Tibial nerve (tissue), 4 donors: ENCODE results near the gene SLC12A8. TPM values are rescaled to one million over a fixed set of nuclear protein-coding genes. Genes with fewer than 3 reads are reported as not detected.

Experiments
- DNase-seq, 2 donors: peaks; one replicate each; pipeline ENCODE4 v3.0.0-alpha.2; 2019; ENCODE audit warnings: low spot score in 2 of 2
- H3K27ac ChIP-seq, 4 donors: fragments of 200-600 bp; sonication (generic) in 3 of 4; one replicate each; pipeline ENCODE4 v1.5.1; 2017 to 2019; ENCODE audit warnings: mild to moderate bottlenecking in 1 of 4
- H3K27me3 ChIP-seq, 2 donors: fragments of 200-600 bp; sonication (generic) in 1 of 2; one replicate each; pipeline versions ENCODE4 v1.5.1 to v1.6.0; 2017 to 2019
- H3K36me3 ChIP-seq, 3 donors: fragments of 200-600 bp; sonication (generic); one replicate each; pipeline ENCODE4 v1.5.1; 2018 to 2019
- H3K4me1 ChIP-seq, 4 donors: fragments of 200-600 bp; sonication (generic) in 3 of 4; one replicate each; pipeline ENCODE4 v1.5.1; 2017 to 2019
- H3K4me3 ChIP-seq, 4 donors: fragments of 200-600 bp; sonication (generic) in 3 of 4; one replicate each; pipeline ENCODE4 v1.5.1; 2017 to 2019; ENCODE audit warnings: mild to moderate bottlenecking in 1 of 4, moderate library complexity in 1 of 4
- H3K9me3 ChIP-seq, 4 donors: fragments of 200-600 bp; sonication (generic) in 3 of 4; one replicate each; pipeline ENCODE4 v1.5.1; 2017 to 2019
- CTCF ChIP-seq, 5 experiments: fragments of 200-600 bp in 3 of 5; fragments of 450-650 bp in 2 of 5; sonication (generic) in 3 of 5; IDR thresholded peaks; one replicate each; pipeline ENCODE4 v1.5.1; 2016 to 2019; ENCODE audit warnings: antibody characterized with exemption in 5 of 5, mild to moderate bottlenecking in 3 of 5, moderate library complexity in 2 of 5
- EP300 ChIP-seq, 2 donors: sonication (generic); formaldehyde crosslinking; IDR thresholded peaks; one replicate each; pipeline ENCODE4 v1.6.1; 2017; ENCODE audit warnings: antibody characterized with exemption in 2 of 2, mild to moderate bottlenecking in 1 of 2
- POLR2A ChIP-seq, 2 donors: fragments of 450-650 bp; IDR thresholded peaks; one replicate each; pipeline ENCODE4 v1.6.1; 2017; ENCODE audit warnings: antibody characterized with exemption in 2 of 2, mild to moderate bottlenecking in 2 of 2, moderate library complexity in 2 of 2
- WGBS, 2 donors: methylation state at CpG; one replicate each; pipeline ENCODE4 v1.1.5; 2018; 5-methylcytosine and 5-hydroxymethylcytosine counted together
- total RNA-seq, 4 donors: library from RNA; depleted of rRNA; stranded (reverse); fragments of >200 nt; gene quantifications; one replicate each; pipeline ENCODE4 v1.1.0, GENCODE V29; 2016

SLC12A8 gene, protein sequence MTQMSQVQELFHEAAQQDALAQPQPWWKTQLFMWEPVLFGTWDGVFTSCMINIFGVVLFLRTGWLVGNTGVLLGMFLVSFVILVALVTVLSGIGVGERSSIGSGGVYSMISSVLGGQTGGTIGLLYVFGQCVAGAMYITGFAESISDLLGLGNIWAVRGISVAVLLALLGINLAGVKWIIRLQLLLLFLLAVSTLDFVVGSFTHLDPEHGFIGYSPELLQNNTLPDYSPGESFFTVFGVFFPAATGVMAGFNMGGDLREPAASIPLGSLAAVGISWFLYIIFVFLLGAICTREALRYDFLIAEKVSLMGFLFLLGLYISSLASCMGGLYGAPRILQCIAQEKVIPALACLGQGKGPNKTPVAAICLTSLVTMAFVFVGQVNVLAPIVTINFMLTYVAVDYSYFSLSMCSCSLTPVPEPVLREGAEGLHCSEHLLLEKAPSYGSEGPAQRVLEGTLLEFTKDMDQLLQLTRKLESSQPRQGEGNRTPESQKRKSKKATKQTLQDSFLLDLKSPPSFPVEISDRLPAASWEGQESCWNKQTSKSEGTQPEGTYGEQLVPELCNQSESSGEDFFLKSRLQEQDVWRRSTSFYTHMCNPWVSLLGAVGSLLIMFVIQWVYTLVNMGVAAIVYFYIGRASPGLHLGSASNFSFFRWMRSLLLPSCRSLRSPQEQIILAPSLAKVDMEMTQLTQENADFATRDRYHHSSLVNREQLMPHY
- 1 to 10 TPM in 1 of 4 donors, under 1 TPM in 3; 0.42 to 1.5 (median 0.84) TPM for total RNA-seq

- no peak for DNase-seq
- Histone ChIP-seq H3K4me3 (peak within 1 kb of the TSS in 2 of 4 donors; percentile 34 to 36), H3K4me1 (peaks cover 4 to 14% (median 12%) of the 10 kb centered on the region in 4 donors), H3K27me3 (peaks cover 0 to 46% of the 10 kb centered on the region in 2 donors), H3K27ac (no peak within 1 kb of the TSS), H3K36me3 (no peaks in the 10 kb centered on the region), H3K9me3 (no peaks in the 10 kb centered on the region)
- no peak for TF ChIP-seq EP300 (IDR thresholded peaks at IDR 0.05)
- TF ChIP-seq CTCF (IDR thresholded peaks at IDR 0.05) = no peak
- no peak for TF ChIP-seq POLR2A (IDR thresholded peaks at IDR 0.05)
- WGBS, 2 donors = 9 to 20% methylated on average over 17 to 46 of the region's 55 CpGs
Observed at GRCh38 chr3:125212509-125213363, at the start of gene SLC12A8. TSS of gene SLC12A8 (minus strand) at chr3:125212748. CDS start at chr3:125211349, 1,399 bp downstream.

DNA sequence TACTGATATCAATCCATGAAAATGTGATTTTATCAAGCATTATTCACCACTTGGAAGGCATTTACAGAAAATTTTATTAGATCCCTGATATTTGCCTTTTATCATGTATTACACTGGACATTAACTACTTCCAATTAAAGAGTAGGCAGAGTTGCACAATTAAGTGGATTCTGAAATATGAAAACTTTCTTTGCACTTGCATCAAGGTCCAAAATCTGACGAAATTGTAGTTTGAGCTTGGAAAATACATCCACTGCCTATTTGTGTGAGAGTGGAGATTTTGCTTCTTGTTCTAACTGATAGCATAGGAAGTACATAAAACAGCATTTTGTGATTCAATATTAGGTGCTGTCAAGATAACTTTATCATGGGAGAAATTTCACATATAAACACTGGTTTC lies 49.6 kb upstream of the SLC12A8 start:
- H3K9me3 ChIP-seq = peaks cover 0 to 3% (median 0%) of the 10 kb centered on the region in 4 donors
- TF ChIP-seq EP300 (IDR thresholded peaks at IDR 0.05) (no peak), CTCF (IDR thresholded peaks at IDR 0.05) (no peak), POLR2A (IDR thresholded peaks at IDR 0.05) (no peak)
- 86 to 88% methylated on average over 1 of the region's 1 CpG for WGBS, 2 donors

GRCh38 chr3:125261031-125261430 lies 48.5 kb upstream of the SLC12A8 start:
- no peaks in the 10 kb centered on the region for H3K4me1 ChIP-seq
- no peak for TF ChIP-seq EP300 (IDR thresholded peaks at IDR 0.05)
- DNase-seq = no peak
- H3K27ac ChIP-seq = no peak overlapping the region
- H3K9me3 ChIP-seq = peaks cover 0 to 9% (median 0%) of the 10 kb centered on the region in 4 donors
- no peaks in the 10 kb centered on the region for H3K27me3 ChIP-seq
- 90 to 100% methylated on average over 1 of the region's 1 CpG for WGBS, 2 donors
- H3K4me3 ChIP-seq = no peak overlapping the region
- peaks cover 0 to 28% (median 0%) of the 10 kb centered on the region in 3 donors for H3K36me3 ChIP-seq

More for the DNA sequence above, 49.6 kb upstream of the SLC12A8 start:
- DNase-seq = no peak
- Histone ChIP-seq H3K27ac (no peak overlapping the region), H3K27me3 (no peaks in the 10 kb centered on the region), H3K36me3 (peaks cover 0 to 22% (median 0%) of the 10 kb centered on the region in 3 donors), H3K4me3 (no peak overlapping the region), H3K4me1 (no peaks in the 10 kb centered on the region)

DNA sequence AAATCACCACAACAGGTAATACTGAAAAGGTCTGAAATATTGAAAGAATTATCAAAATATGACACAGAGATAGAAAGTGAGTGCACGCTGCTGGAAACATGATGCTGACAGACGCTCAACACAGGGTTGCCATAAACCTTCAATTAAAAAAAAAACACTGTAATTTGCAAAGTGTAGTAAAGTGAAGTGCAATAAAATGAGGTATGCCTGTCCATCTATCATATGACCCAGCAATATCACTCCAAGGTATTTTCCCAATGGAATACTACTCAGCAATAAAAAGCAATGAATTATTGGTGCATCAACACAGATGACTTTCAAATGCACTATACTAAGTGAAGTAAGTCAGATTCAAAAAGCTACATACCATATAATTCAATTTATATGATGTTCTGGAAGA lies 47.6 kb upstream of the SLC12A8 start:
- Histone ChIP-seq H3K4me1 (no peaks in the 10 kb centered on the region), H3K27ac (no peak overlapping the region), H3K4me3 (no peak overlapping the region), H3K27me3 (no peaks in the 10 kb centered on the region), H3K9me3 (peaks cover 0 to 9% (median 0%) of the 10 kb centered on the region in 4 donors), H3K36me3 (peaks cover 0 to 28% (median 0%) of the 10 kb centered on the region in 3 donors)
- 91 to 95% methylated on average over 2 of the region's 2 CpGs for WGBS, 2 donors
- TF ChIP-seq EP300 (IDR thresholded peaks at IDR 0.05) = no peak
- TF ChIP-seq POLR2A (IDR thresholded peaks at IDR 0.05) = no peak
- no peak for TF ChIP-seq CTCF (IDR thresholded peaks at IDR 0.05)
- DNase-seq = no peak

GRCh38 chr3:125257536-125257935 lies 45.0 kb upstream of the SLC12A8 start:
- no peak for TF ChIP-seq EP300 (IDR thresholded peaks at IDR 0.05)
- 83 to 92% methylated on average over 4 of the region's 4 CpGs for WGBS, 2 donors
- Histone ChIP-seq H3K27ac (no peak overlapping the region), H3K27me3 (no peaks in the 10 kb centered on the region), H3K9me3 (peaks cover 0 to 9% (median 0%) of the 10 kb centered on the region in 4 donors), H3K4me1 (no peaks in the 10 kb centered on the region), H3K4me3 (no peak overlapping the region), H3K36me3 (peaks cover 0 to 23% (median 0%) of the 10 kb centered on the region in 3 donors)
- no peak for DNase-seq
